B cell (primary cell): ENCODE data around the gene SLC2A5.

ENCODE experiments used
- EZH2 ChIP-seq: IDR thresholded peaks from 2 replicates; pipeline ENCODE4 v1.6.1; 2012; ENCODE audit warnings: borderline replicate concordance, low read depth, mild to moderate bottlenecking, moderate library complexity, low read length; ENCODE audit not compliant: insufficient read depth, poor library complexity, severe bottlenecking
- TF ChIP-seq, protein P1 (sequence below): fragments of 200-600 bp; IDR thresholded peaks from one replicate; pipeline ENCODE4 v1.8.0; 2022; ENCODE audit warnings: antibody characterized with exemption, mild to moderate bottlenecking

DNA sequence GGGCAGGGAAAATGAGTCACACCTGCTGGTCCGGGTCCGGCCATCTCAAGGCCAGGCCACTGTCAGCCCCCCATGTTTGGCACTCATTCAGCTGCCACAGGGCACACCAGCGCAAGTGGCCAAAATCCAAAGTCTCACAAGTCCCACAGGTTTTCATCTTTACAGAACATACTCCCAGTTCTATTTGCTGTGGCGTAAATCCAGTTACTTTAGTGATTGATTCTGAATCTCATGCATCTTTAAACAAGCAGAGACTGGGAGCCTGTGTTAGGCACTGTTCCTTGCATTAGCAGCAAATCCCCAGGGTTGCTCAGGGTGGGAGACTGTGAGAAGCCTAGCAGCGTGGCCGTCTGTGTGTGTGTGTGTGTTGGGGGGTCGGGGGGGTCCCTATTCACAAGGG lies 1.1 kb upstream of the SLC2A5 start:
- TF ChIP-seq, protein P1, sequence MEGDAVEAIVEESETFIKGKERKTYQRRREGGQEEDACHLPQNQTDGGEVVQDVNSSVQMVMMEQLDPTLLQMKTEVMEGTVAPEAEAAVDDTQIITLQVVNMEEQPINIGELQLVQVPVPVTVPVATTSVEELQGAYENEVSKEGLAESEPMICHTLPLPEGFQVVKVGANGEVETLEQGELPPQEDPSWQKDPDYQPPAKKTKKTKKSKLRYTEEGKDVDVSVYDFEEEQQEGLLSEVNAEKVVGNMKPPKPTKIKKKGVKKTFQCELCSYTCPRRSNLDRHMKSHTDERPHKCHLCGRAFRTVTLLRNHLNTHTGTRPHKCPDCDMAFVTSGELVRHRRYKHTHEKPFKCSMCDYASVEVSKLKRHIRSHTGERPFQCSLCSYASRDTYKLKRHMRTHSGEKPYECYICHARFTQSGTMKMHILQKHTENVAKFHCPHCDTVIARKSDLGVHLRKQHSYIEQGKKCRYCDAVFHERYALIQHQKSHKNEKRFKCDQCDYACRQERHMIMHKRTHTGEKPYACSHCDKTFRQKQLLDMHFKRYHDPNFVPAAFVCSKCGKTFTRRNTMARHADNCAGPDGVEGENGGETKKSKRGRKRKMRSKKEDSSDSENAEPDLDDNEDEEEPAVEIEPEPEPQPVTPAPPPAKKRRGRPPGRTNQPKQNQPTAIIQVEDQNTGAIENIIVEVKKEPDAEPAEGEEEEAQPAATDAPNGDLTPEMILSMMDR = no peak
- no peak for TF ChIP-seq EZH2
